ENCODE measurements around the gene TP53AIP1.

TP53AIP1 gene

DNA sequence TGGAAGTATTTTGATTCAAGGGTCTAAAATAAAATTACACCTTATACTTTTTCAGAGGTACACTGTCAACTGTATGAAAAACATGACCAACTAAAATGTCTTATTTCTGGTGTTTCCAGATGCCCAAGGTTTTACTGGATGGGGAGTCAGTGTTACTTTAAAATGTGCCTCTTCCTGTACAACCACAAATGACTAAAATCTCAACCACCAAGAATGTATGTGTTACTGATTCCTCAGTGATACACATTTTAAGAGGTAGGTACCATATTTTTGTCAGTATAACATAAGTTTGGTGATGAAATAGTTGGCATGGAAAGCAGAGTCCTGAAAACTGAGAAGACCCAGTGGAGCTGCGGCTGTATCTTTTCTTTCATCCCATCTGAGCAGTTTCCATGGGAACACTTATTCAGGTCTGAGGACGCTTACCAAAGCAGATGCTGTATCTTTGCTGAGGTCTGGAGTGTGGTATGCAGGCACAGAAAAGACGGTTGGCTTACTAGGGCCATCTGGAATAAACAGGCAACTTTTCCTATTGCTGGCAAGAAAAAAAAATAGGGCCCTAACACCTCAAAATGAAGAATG is 21.2 kb upstream of the TP53AIP1 start:
- Histone ChIP-seq H3K9ac (ENCODE audit: low read length) (no peak overlapping the region), H3K27me3 (ENCODE audit: control insufficient read depth, insufficient read depth, low read length) (no peaks in the 10 kb centered on the region), H3K36me3 (ENCODE audit: control insufficient read depth, insufficient read depth, low read length) (peaks cover 1% of the 10 kb centered on the region; the same call in 1 of the 2 replicates), H3K9me3 (ENCODE audit: control insufficient read depth, insufficient read depth, low read depth, low read length) (no peaks in the 10 kb centered on the region), H3K4me3 (ENCODE audit: low read depth, low read length) (no peak overlapping the region), H3K27ac (ENCODE audit: low read depth, low read length) (no peak overlapping the region; the same call in 1 of the 2 replicates), H3K4me1 (ENCODE audit: control insufficient read depth, insufficient read depth, low read length) (peaks cover 8% of the 10 kb centered on the region; the same call in 1 of the 2 replicates)

DNA sequence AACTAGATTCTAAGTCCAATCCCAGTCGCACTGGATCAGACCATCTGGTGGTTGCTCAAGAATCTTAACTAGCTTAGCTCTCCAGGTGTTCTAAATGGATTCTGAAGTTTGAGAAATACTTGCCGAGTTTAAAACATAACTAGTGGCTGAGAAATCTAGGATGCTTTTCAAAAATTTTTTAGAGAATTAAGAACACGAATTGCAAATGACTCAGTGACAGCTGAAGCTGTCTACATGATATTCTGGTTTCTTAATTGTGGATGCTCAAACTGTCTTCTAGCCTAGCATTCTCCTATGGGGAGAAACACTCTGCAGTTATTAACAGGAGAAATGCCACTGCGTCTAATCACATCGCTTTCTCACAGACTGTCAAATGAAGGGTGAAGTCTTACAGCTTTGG is 20.2 kb upstream of the TP53AIP1 start:
- no peaks in the 10 kb centered on the region for H3K36me3 ChIP-seq (ENCODE audit: control insufficient read depth, insufficient read depth, low read length)
- H3K27ac ChIP-seq (ENCODE audit: low read depth, low read length): no peak overlapping the region
- no peak overlapping the region for H3K4me3 ChIP-seq (ENCODE audit: low read depth, low read length)
- H3K9ac ChIP-seq (ENCODE audit: low read length): no peak overlapping the region
- H3K9me3 ChIP-seq (ENCODE audit: control insufficient read depth, insufficient read depth, low read depth, low read length): no peaks in the 10 kb centered on the region
- no peaks in the 10 kb centered on the region for H3K27me3 ChIP-seq (ENCODE audit: control insufficient read depth, insufficient read depth, low read length)
- H3K4me1 ChIP-seq (ENCODE audit: control insufficient read depth, insufficient read depth, low read length): peaks cover 8% of the 10 kb centered on the region; the same call in 1 of the 2 replicates

DNA sequence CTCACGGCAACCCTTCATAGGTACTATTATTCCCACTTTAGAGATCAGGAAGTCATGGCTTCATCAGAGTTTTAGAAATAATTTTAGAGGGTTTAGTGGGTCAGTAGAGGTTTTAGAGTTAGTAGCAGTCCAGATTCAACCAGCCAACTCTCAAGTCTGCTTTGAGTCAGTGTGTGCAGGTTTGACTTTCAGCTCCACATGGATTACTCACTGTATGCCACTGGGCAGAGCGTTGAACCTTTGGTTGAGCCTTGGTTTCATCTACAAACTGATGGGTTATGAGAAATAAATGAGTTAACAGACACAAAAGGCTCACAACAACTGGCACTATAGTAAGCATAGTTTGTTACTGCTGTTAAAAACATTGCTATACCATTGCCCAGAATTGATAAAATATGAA is 19.0 kb upstream of the TP53AIP1 start:
- H3K27ac ChIP-seq (ENCODE audit: low read depth, low read length): no peak overlapping the region
- no peaks in the 10 kb centered on the region for H3K9me3 ChIP-seq (ENCODE audit: control insufficient read depth, insufficient read depth, low read depth, low read length)
- H3K27me3 ChIP-seq (ENCODE audit: control insufficient read depth, insufficient read depth, low read length): no peaks in the 10 kb centered on the region
- H3K4me3 ChIP-seq (ENCODE audit: low read depth, low read length): no peak overlapping the region
- no peaks in the 10 kb centered on the region for H3K36me3 ChIP-seq (ENCODE audit: control insufficient read depth, insufficient read depth, low read length)
- peaks cover 8% of the 10 kb centered on the region; the same call in 1 of the 2 replicates for H3K4me1 ChIP-seq (ENCODE audit: control insufficient read depth, insufficient read depth, low read length)
- no peak overlapping the region for H3K9ac ChIP-seq (ENCODE audit: low read length)

- Histone ChIP-seq H3K9me3 (ENCODE audit: control insufficient read depth, insufficient read depth, low read depth, low read length) (no peaks in the 10 kb centered on the region), H3K4me3 (ENCODE audit: low read depth, low read length) (no peak overlapping the region), H3K27ac (ENCODE audit: low read depth, low read length) (no peak overlapping the region), H3K9ac (ENCODE audit: low read length) (no peak overlapping the region), H3K27me3 (ENCODE audit: control insufficient read depth, insufficient read depth, low read length) (no peaks in the 10 kb centered on the region; the same call in 1 of the 2 replicates), H3K4me1 (ENCODE audit: control insufficient read depth, insufficient read depth, low read length) (no peaks in the 10 kb centered on the region), H3K36me3 (ENCODE audit: control insufficient read depth, insufficient read depth, low read length) (no peaks in the 10 kb centered on the region)
Observed at GRCh38 chr11:128957202-128957482, 14.5 kb upstream of the TP53AIP1 start.

- H3K36me3 ChIP-seq (ENCODE audit: control insufficient read depth, insufficient read depth, low read length): no peaks in the 10 kb centered on the region
- no peaks in the 10 kb centered on the region; the same call in 1 of the 2 replicates for H3K27me3 ChIP-seq (ENCODE audit: control insufficient read depth, insufficient read depth, low read length)
Observed at GRCh38 chr11:128956401-128957201, 13.9 kb upstream of the TP53AIP1 start.

DNA sequence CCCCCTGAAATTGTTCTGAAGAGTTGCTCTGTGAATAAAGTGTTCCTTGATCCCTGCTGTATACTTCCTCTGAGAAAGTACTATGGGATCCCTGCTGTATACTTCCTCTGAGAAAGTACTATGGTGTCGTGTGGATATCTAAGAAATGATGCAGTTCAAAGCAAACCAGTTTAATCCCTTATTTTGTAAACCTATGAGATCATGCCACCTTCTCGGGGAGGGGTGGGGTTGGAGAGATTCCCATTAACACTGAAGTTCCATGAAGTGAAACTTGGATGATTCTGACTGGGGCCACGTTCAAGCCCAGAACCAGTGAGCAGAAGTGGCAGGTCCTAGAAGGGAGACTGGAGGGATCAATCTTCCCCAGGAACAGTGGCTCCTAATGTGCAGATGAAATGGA is 13.0 kb upstream of the TP53AIP1 start:
- no peak overlapping the region for H3K27ac ChIP-seq (ENCODE audit: low read depth, low read length)
- H3K27me3 ChIP-seq (ENCODE audit: control insufficient read depth, insufficient read depth, low read length): no peaks in the 10 kb centered on the region; the same call in 1 of the 2 replicates
- no peaks in the 10 kb centered on the region for H3K9me3 ChIP-seq (ENCODE audit: control insufficient read depth, insufficient read depth, low read depth, low read length)
- H3K9ac ChIP-seq (ENCODE audit: low read length): no peak overlapping the region
- H3K4me1 ChIP-seq (ENCODE audit: control insufficient read depth, insufficient read depth, low read length): no peaks in the 10 kb centered on the region
- H3K4me3 ChIP-seq (ENCODE audit: low read depth, low read length): no peak overlapping the region
- no peaks in the 10 kb centered on the region for H3K36me3 ChIP-seq (ENCODE audit: control insufficient read depth, insufficient read depth, low read length)

More at GRCh38 chr11:128956401-128957201, 13.9 kb upstream of the TP53AIP1 start:
- Histone ChIP-seq H3K4me1 (ENCODE audit: control insufficient read depth, insufficient read depth, low read length) (no peaks in the 10 kb centered on the region), H3K4me3 (ENCODE audit: low read depth, low read length) (no peak overlapping the region), H3K27ac (ENCODE audit: low read depth, low read length) (no peak overlapping the region), H3K9ac (ENCODE audit: low read length) (no peak overlapping the region), H3K9me3 (ENCODE audit: control insufficient read depth, insufficient read depth, low read depth, low read length) (no peaks in the 10 kb centered on the region)

GRCh38 chr11:128953151-128953550 is 10.5 kb upstream of the TP53AIP1 start:
- H3K27ac ChIP-seq (ENCODE audit: low read depth, low read length): no peak overlapping the region
- H3K9me3 ChIP-seq (ENCODE audit: control insufficient read depth, insufficient read depth, low read depth, low read length): no peaks in the 10 kb centered on the region
- H3K36me3 ChIP-seq (ENCODE audit: control insufficient read depth, insufficient read depth, low read length): no peaks in the 10 kb centered on the region
- H3K4me1 ChIP-seq (ENCODE audit: control insufficient read depth, insufficient read depth, low read length): no peaks in the 10 kb centered on the region
- no peak overlapping the region for H3K9ac ChIP-seq (ENCODE audit: low read length)
- no peak overlapping the region for H3K4me3 ChIP-seq (ENCODE audit: low read depth, low read length)
- no peaks in the 10 kb centered on the region; the same call in 1 of the 2 replicates for H3K27me3 ChIP-seq (ENCODE audit: control insufficient read depth, insufficient read depth, low read length)

DNA sequence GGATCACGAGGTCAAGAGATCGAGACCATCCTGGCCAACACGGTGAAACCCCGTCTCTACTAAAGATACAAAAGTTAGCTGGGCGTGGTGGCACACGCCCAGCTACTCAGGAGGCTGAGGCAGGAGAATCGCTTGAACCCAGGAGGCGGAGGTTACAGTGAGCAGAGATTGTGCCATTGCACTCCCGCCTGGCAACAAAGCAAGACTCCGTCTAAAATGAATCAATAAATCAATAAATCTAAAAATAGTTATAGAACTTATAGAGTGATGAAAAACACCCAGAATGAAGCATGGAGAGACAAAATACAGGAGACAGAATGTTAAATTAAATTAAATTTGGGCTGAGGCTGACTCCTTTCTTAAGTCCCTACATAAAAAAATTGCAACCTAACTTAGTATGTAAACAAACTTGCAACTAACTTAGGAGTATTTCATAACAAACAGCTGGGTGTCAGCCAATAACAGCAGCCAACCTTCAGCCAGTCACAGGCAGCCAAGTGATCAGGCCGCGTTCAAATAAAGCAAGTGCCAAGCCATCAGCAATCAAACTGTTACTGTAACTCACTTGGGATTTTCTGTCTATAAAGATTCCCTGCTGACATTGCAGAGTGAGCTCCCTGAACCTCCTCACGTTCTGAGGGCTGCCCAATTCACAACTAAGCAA is 7.3 kb upstream of the TP53AIP1 start:
- Histone ChIP-seq H3K36me3 (ENCODE audit: control insufficient read depth, insufficient read depth, low read length) (no peaks in the 10 kb centered on the region), H3K9ac (ENCODE audit: low read length) (no peak overlapping the region), H3K9me3 (ENCODE audit: control insufficient read depth, insufficient read depth, low read depth, low read length) (no peaks in the 10 kb centered on the region), H3K27me3 (ENCODE audit: control insufficient read depth, insufficient read depth, low read length) (no peaks in the 10 kb centered on the region; the same call in 1 of the 2 replicates), H3K27ac (ENCODE audit: low read depth, low read length) (no peak overlapping the region), H3K4me1 (ENCODE audit: control insufficient read depth, insufficient read depth, low read length) (no peaks in the 10 kb centered on the region), H3K4me3 (ENCODE audit: low read depth, low read length) (no peak overlapping the region)

DNA sequence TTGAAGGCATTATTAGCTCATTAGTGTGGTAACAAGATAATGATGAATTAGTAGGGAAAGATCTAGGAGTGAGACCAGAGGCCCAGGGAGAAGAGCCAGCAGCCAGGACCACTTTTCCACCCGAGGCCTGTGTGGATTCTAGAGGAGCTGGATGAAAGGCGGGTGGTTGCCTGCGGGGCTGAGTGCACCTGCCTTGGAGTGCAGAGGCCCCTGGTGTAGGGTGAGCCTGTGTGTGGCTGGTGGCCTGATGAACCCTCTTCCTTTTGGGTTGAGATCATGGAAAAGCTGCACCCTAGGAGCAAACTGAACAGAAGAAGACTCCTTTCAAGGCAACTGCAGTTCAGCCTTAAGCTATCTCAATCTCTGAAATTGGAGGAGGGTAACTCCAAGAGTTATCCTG is 5.9 kb upstream of the TP53AIP1 start:
- Histone ChIP-seq H3K27me3 (ENCODE audit: control insufficient read depth, insufficient read depth, low read length) (no peaks in the 10 kb centered on the region; the same call in 1 of the 2 replicates), H3K9ac (ENCODE audit: low read length) (no peak overlapping the region), H3K4me3 (ENCODE audit: low read depth, low read length) (no peak overlapping the region), H3K27ac (ENCODE audit: low read depth, low read length) (no peak overlapping the region), H3K36me3 (ENCODE audit: control insufficient read depth, insufficient read depth, low read length) (no peaks in the 10 kb centered on the region), H3K4me1 (ENCODE audit: control insufficient read depth, insufficient read depth, low read length) (no peaks in the 10 kb centered on the region), H3K9me3 (ENCODE audit: control insufficient read depth, insufficient read depth, low read depth, low read length) (no peaks in the 10 kb centered on the region)

GRCh38 chr11:128947773-128948172 is 5.1 kb upstream of the TP53AIP1 start:
- Histone ChIP-seq H3K9me3 (ENCODE audit: control insufficient read depth, insufficient read depth, low read depth, low read length) (no peaks in the 10 kb centered on the region), H3K27me3 (ENCODE audit: control insufficient read depth, insufficient read depth, low read length) (no peaks in the 10 kb centered on the region; the same call in 1 of the 2 replicates), H3K36me3 (ENCODE audit: control insufficient read depth, insufficient read depth, low read length) (no peaks in the 10 kb centered on the region)

DNA sequence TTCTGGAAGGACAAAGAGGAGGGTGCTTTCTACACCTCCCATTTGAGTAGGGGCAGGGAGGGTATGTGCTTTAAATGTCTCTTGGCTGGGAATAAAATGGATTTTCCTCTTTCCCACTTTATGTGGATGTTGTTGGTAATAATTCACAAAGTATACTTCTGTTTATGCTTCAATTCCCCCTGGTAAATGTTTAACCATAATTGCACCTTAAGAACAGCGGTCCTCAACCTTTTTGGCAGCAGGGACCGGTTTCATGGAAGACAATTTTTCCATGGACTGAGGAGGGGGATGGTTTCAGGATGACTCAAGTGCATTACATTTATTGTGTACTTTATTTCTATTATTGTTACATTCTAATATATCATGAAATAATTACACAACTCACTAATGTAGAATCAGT is 4.0 kb upstream of the TP53AIP1 start:
- no peaks in the 10 kb centered on the region for H3K9me3 ChIP-seq (ENCODE audit: control insufficient read depth, insufficient read depth, low read depth, low read length)
- peaks cover 5% of the 10 kb centered on the region; the same call in 1 of the 2 replicates for H3K27me3 ChIP-seq (ENCODE audit: control insufficient read depth, insufficient read depth, low read length)

More at GRCh38 chr11:128947773-128948172, 5.1 kb upstream of the TP53AIP1 start:
- no peak overlapping the region for H3K9ac ChIP-seq (ENCODE audit: low read length)
- no peaks in the 10 kb centered on the region for H3K4me1 ChIP-seq (ENCODE audit: control insufficient read depth, insufficient read depth, low read length)
- H3K4me3 ChIP-seq (ENCODE audit: low read depth, low read length): no peak overlapping the region
- H3K27ac ChIP-seq (ENCODE audit: low read depth, low read length): no peak overlapping the region

More for the DNA sequence above, 4.0 kb upstream of the TP53AIP1 start:
- Histone ChIP-seq H3K9ac (ENCODE audit: low read length) (no peak overlapping the region), H3K4me1 (ENCODE audit: control insufficient read depth, insufficient read depth, low read length) (no peaks in the 10 kb centered on the region), H3K27ac (ENCODE audit: low read depth, low read length) (no peak overlapping the region), H3K4me3 (ENCODE audit: low read depth, low read length) (no peak overlapping the region), H3K36me3 (ENCODE audit: control insufficient read depth, insufficient read depth, low read length) (no peaks in the 10 kb centered on the region)

Measured in HUES6 (cell line).